NCI-H1105 treated with DMSO at 0.1 percent for 48 hours (cell line): ENCODE measurements around the gene ADORA2A.

Experiments used
- DNase-seq: peaks from one replicate; lab custom pipeline; 2025; lab: John Stamatoyannopoulos, UW

Gene ADORA2A

DNA sequence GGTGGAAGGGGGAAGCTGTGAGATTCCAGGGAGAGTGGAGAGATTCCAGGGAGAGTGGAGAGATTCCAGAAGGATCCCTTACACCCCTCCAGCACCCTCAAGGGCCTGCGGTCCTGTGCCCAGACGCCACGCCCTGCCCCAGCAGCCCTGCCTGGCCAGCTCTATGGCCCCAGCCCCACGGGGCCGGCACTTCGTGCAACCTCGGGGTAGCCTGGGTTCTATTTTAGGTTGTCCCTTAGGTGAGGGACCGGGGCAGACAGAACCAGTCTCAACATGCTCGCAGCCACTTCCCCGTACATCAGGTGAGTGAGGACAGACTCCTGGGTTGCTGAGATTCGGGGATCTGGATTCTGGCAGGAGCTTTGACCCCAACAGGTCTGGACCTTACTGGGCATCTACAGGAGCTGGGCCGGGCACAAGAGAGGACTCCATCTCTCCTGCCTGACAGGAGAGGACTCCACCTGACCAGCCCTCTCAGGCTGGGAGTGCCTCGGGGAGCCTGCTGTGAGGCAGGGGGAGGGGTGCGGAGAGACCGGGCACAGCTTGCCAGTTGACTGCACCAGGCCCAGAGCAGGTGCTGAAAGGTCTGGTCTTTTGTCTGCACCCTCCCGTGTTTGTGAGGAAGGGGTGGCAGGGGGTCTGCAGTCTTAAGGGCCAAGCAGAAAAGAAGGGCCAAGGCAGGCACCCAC lies 8.5 kb upstream of the ADORA2A start:
- DNase-seq = no peak

DNA sequence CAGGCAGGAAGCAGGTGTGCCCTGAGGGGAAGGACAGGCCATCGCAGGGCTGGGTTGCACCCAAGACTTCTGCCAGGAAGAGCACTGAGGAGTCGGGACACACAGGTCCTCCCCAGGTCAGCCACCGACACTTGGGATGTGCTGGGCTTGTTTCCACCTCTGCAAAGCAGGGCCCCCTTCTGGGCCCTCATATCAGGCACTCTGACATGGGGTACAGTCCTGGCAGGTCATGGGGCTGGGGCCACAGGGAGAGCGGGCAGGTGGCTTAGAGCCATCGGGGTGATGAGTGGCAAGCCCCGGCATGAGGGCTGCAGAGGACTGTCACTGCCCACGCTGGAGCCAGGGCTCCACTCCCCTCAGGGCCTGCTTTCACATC lies 7.9 kb upstream of the ADORA2A start:
- no peak for DNase-seq

DNA sequence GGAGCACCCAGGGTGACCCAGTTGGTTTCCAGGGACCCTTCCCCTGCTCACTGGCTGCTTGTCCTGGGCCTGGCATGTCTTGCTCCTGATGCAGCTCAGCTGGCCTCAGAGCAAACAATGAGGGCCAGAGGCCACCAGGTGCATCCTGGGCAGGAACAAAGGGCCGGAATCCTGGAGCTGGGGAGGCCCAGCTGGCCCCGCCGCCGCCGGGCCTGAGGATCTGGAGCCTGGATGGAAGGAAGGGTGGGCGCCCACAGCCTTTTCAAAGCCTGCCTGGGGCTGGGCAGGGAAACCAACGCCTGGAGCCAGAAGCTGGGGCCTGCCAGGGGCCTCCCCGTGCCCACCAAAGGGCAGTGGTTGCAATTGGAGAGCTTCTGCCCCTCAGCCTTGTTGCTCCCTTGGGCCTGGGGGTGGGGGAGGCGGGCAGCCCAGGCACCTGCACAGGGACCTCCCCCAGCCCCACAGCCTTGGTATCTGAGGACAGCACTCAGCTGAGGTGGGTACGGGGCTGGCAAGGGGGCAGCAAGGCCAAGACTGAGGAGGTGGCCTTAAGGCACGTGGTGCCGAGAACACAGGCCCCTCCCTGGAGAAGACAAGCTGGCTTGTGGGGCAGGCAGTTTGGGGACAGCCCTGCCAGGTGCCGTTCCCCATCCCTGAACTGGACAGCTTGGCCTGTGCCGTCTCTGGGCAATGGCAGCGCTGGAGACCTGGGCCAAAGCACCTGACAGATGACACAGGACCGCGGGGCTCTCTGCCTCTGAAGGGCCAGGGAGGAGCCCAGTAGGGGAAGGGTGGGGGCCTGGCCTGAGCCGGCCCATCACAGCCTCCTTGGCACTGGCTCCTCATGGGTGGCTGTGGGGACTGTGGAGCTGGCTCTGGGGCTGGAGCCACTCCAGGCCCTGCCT lies 7.1 kb upstream of the ADORA2A start:
- no peak for DNase-seq

GRCh38 chr22:24420977-24421343 lies 6.4 kb upstream of the ADORA2A start:
- DNase-seq = no peak

DNA sequence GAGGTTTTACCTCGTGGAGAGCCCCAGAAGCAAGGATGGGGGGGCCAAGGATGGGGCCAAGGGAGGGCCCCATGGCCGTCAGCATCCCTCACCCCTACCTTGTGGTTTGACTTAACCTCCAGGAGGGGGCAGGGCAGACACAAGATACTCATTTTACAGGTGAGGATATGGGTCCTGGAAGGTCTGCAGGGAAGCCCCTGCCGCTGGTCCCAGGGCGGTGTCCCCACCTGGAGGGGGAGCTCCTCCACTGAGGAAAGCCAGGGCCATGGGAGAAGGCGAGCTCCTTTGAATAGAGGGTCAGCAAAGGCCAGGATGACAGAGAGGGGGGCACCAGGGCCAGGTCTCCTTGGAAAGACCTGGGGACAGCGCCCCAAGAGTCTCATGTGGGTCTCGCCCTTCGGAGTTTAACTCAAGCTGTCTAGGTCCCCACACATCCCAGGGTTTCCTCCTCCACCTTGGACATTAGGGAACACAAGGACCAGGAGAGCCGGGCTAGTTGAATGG lies 5.9 kb upstream of the ADORA2A start:
- no peak for DNase-seq

DNA sequence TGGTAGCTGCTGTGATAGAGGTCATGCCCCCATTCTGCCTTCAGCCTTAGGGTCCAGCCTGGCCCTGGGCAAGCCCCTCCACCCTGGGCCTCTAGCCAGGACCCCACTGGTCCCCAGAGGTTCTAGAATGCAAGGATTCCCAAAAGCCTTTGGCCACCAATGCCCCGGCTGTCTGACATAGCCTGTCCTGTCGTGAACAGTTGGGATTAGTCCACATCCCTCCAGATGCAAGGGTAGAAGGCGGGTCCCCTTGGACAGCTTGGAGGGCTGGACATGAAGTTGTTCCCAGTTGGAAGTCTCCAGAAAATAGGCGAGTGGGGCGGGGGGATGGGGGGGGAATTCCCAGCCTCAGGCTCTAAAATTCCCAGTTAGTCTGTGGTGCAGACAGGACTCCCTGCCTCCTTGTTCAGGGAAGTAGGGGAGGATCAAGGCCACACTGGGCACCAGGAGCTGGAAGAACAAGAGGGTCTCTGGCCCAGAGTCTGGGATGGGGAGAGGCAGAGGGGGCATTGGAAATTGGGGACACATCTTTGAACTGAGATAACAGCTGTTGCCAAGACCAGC lies 5.2 kb upstream of the ADORA2A start:
- DNase-seq = no peak

GRCh38 chr22:24423519-24424000 lies 3.8 kb upstream of the ADORA2A start:
- no peak for DNase-seq

DNA sequence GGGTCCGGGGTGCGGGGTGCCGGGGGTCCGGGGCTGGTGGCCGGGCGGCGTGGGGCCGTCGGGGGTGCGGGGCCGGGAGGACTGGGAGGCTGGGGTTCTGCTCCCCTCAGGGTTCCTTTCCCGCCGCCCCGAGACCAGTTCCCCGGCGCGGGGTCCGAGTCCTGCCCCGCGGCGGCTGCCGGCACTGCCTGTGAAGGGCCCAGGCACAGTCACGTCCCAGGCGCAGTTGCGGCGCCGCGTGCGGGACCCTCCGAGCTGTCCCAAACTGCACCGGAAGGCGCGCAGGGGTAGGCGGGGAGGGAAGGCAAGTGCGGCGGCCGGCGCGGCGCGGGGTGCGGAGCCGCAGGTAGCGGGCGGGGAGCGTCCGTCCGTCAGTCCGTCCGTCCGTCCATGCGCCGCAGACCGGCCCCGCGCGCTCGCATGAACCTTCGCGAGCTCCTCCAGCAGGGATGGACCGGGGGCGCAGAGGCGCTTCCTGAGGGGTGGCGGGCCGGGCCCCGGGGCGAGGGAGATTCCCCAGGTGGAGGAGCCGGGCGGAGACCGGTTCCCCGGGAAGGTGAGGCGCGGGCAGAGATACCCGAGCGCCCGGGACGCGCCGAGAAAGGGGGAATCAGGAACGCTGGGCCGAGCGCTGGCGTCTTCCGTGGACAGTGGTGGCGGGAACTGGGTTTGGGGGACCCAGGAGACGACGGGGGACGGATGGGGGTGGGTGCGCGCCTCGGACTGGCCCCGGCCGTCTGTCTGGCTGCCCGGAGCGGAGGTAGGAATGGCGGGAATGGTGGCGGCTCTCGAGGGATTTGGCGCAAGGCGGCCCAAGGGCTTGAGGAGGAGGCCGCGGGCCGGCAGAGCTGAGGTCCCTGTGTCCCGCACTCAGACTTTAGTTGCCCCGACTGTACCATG lies 3.1 kb upstream of the ADORA2A start:
- no peak for DNase-seq

DNA sequence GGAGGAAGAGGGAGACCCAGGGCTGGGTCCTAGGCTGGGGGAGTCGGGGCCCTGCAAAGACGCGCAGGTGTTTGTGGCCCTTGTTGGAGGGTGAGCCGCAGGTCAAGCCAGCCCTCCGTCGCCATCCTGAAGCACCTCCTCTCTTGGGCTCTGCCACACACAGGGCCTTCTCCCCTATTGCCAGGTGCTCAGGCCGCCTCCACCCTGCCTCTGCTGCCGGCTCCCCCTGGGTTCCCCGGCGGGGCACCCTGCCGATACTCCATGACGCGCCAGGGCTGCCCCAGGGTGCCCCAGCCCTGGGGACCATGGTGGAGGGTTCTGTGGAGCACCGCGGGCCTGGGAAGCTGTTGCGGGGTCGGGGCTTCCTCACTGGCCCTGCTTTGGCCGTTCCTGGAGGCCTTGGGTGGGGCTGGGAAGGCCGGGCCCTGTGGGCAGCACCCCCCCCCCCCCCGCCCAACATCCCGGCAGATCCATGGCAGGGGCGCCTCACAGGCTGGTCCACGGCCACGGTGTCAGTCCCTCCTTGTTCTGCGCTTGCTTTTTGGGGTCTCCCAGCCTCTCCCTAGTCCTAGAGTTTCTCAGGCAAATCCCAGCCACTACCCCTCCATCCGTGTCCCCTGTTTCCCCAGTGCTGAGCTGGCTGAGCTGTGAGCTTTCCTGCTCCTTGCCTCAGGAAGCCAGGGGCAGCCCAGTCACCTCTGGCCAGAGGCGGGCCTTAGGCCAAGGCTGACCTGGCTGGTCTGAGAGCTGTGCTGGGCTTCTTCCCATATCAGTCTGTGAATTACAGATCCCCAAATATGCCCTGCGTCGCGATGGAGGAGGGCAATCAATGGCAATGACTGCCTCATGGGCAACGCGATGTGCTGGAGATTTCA lies 2.3 kb upstream of the ADORA2A start:
- DNase-seq = no peak

GRCh38 chr22:24426436-24426835 lies 963 bp upstream of the ADORA2A start:
- no peak for DNase-seq

GRCh38 chr22:24426851-24427499 lies 424 bp upstream of the ADORA2A start:
- no peak for DNase-seq

DNA sequence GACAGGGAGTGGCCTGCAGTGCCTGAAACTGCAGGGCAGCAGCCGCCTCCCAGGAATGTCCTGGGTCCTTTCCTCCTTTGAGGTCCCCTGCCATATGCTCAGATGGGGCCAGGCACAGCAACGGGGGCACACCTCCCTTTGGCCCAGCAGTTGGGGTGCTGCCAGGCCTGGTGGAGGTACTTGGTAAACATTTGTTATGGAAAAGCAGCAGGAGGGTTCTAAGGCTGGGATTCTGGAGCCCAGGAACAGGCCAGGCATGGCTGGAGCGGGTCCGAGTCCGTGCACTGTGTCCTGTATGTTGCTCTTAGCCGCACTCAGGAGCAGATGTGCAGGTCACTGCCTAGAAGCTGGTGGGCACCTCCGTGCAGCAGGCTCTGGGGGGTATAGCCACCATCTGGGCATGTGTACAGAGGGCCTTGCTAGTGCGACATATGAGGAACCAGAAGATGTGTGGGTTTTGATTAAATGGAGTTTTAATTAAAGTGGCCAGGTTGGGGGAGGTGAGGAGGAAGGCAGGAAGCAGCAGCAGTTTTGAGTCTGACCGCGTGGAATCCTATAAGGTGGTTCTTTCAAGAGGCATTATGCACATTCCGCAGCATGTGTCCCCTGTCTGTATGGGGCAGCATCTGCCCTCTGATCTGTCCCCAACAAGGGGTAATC lies 1.5 kb downstream of the ADORA2A start:
- no peak for DNase-seq

- DNase-seq = peak; percentile 20
Observed at GRCh38 chr22:24429411-24430365, 2.3 kb downstream of the ADORA2A start.

DNA sequence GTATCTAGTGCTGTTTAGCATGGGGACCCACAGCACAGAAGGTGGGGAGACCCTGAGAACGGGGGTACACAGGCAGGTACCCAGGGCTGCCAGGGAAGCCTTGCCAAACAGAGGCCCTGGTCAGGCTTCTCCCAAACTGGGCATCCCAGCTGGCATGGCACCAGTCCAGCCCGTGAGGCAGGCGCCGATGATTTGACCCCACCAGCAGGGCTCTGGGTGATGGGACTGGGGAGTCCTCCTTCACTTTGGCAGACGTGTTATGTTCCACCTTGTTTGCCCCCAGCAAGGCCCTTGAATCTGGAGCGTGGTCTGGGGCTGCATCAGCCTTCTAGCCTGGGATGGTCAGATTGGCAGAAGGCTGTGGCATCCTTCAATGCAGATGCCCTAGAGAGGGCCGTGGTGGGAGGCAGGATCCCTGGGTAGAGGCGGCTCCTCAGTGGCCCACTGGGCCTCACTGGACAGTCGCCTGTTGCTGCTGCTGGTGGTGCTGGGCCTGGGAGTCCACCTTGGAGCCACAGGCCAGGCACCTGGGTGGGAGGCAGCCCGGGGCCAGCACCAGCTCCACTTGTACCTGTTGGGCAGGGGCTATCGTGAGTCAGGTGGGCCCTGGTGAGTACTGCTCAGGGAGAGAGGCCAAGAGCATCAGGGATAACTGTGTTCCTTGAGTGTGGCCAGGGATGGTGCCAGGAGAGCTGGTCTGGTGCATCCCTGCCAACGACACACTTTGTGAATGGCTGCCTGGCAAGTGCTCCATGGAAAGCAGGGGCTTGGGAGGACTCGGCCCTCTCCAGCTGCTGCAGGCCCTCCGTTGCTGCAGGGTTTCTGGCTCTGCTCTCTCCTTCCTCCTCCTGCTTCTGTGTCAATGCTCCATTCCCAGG lies 3.3 kb downstream of the ADORA2A start:
- DNase-seq = no peak

GRCh38 chr22:24431309-24432034 lies 4.1 kb downstream of the ADORA2A start:
- no peak for DNase-seq

DNA sequence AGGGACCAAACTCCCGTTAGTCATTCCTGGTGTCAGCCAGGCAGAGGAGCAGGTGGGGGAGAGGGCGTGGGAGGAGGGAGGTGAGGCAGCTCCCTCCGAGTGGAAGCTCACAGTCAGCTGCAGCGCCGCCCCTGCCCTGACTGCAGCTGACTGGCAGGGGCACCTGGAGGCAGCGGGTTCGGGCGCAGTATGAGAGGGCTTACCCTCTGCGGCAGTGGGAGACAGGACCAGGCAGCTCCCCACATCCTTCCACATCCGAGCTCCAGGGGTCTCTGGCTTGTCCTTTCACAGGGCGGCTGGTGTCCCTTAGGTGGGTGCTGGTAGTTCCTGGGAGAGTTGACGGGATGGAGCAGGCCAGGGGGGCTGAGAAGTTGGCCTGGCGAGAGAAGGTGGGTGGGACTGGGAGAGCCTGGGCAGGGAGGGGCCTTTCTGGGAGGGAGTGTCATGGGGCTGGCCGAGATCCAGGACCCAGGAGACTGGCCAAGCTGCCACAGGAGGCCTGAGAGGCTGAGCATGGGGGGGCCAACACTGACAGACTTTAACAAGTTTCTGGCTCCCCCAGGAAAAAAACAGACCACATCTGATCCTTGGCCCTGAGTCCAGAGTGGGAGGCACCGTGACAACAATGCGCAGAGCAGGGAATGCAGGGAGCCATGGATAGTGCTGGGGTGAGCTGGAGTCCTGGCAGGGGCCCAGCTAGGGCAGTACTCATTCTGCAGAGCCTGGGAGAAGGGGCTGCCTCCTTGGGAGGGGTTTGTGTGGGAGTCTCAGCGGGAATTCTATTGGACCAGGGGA lies 4.9 kb downstream of the ADORA2A start:
- peak; percentile 59 for DNase-seq
